Effector memory CD4-positive, alpha-beta T cell (primary cell): ENCODE data around the gene PRKAR2A.

ENCODE experiments used
- DNase-seq, 3 donors: peaks; one replicate each; pipeline ENCODE4 v3.0.0-alpha.2; 2020
- H3K27ac ChIP-seq: 2 replicates; pipeline ENCODE4 v1.7.0; 2013; ENCODE audit warnings: mild to moderate bottlenecking, low read length, moderate library complexity; ENCODE audit not compliant: insufficient read depth, poor library complexity, severe bottlenecking
- H3K27me3 ChIP-seq: replicated peaks from 2 replicates; pipeline ENCODE4 v1.7.0; 2013; ENCODE audit warnings: mild to moderate bottlenecking, low read length; ENCODE audit not compliant: insufficient read depth, control insufficient read depth, poor library complexity, severe bottlenecking
- H3K36me3 ChIP-seq: 2 replicates; pipeline ENCODE4 v1.7.0; 2013; ENCODE audit warnings: mild to moderate bottlenecking, low read length, moderate library complexity; ENCODE audit not compliant: control insufficient read depth, insufficient read depth
- H3K4me1 ChIP-seq: 2 replicates; pipeline ENCODE4 v1.7.0; 2013; ENCODE audit warnings: low read length, mild to moderate bottlenecking; ENCODE audit not compliant: control insufficient read depth, insufficient read depth, poor library complexity, severe bottlenecking
- H3K4me3 ChIP-seq: 2 replicates; pipeline ENCODE4 v1.7.0; 2013; ENCODE audit warnings: low read length, low read depth, mild to moderate bottlenecking; ENCODE audit not compliant: insufficient read depth, poor library complexity, severe bottlenecking
- H3K9me3 ChIP-seq: 2 replicates; pipeline ENCODE4 v1.7.0; 2013; ENCODE audit warnings: mild to moderate bottlenecking, low read length, moderate library complexity; ENCODE audit not compliant: control insufficient read depth

PRKAR2A gene

DNA sequence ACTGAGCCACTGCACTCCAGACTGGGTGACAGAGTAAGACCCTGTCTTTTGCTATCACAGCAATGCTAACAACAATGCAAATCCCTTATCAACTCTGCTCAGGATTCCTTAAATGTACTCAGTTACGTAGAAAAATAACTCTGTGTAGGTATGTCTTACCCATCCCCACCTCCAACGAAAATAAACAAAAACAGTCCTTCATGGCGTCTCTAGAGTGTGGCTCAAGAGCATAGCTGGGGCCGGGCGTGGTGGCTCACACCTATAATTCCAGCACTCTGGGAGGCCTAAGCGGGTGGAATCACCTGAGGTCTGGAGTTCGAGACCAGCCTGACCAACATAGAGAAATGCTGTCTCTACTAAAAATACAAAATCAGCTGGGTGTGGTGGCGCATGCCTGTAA, 148.8 kb downstream of the PRKAR2A start:
- Histone ChIP-seq H3K4me1 (no peaks in the 10 kb centered on the region), H3K4me3 (no peak overlapping the region), H3K27ac (no peak overlapping the region), H3K36me3 (peaks cover 24% of the 10 kb centered on the region), H3K27me3 (no peaks in the 10 kb centered on the region), H3K9me3 (no peaks in the 10 kb centered on the region)
- DNase-seq: no peak

- no peak for DNase-seq
- no peak overlapping the region for H3K27ac ChIP-seq
- H3K36me3 ChIP-seq: peaks cover 33% of the 10 kb centered on the region
- no peaks in the 10 kb centered on the region for H3K27me3 ChIP-seq
- H3K4me1 ChIP-seq: no peaks in the 10 kb centered on the region
- no peaks in the 10 kb centered on the region for H3K9me3 ChIP-seq
- H3K4me3 ChIP-seq: no peak overlapping the region
Measured at GRCh38 chr3:48697952-48698351, 149.7 kb downstream of the PRKAR2A start.

DNA sequence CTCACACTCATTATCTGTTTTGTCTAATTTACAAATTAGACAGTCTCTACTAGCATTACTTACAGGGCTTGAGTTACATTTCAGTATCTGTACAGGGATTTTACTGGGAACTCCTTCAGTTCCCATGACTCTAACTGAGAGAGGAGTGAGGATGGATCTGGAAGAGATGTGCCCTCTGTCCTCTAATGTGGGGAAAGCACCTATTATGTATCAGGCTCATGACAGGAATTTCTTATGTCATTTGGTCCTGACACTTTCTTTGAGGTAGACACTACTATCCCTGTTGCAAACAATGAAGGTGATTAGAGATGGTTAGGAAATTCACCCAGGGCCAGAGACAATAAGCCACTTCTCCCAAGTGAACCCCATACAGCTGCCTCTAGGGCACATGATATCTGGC, 151.1 kb downstream of the PRKAR2A start:
- no peak for DNase-seq

More for the DNA sequence above, 151.1 kb downstream of the PRKAR2A start:
- Histone ChIP-seq H3K27me3 (no peaks in the 10 kb centered on the region), H3K4me3 (no peak overlapping the region), H3K27ac (no peak overlapping the region), H3K36me3 (peaks cover 45% of the 10 kb centered on the region), H3K4me1 (no peaks in the 10 kb centered on the region), H3K9me3 (no peaks in the 10 kb centered on the region)
